HL-60 (cell line): ENCODE measurements around the gene RPS19BP1.

Source experiments
- DNase-seq, 2 experiments: peaks; one replicate each; pipeline ENCODE4 v3.0.0-alpha.2; 2010 to 2020; ENCODE audit warnings: low read depth in 1 of 2, low spot score in 1 of 2
- H3K27ac ChIP-seq: fragments of 250-450 bp; sonication (Bioruptor Pico); replicated peaks from 2 replicates; pipeline ENCODE4 v1.5.1; 2020; ENCODE audit warnings: mild to moderate bottlenecking, moderate library complexity
- H3K27me3 ChIP-seq: fragments of 250-450 bp; sonication (Bioruptor Pico); 2 replicates; pipeline ENCODE4 v1.5.1; 2021; ENCODE audit warnings: mild to moderate bottlenecking, moderate library complexity; ENCODE audit not compliant: insufficient read depth, poor library complexity, severe bottlenecking
- H3K4me3 ChIP-seq: replicated peaks from 2 replicates; pipeline ENCODE4 v1.5.1; 2011; ENCODE audit warnings: mild to moderate bottlenecking, control low read depth, low read length; ENCODE audit not compliant: insufficient read depth
- CTCF ChIP-seq: IDR thresholded peaks from one replicate; pipeline ENCODE4 v1.5.1; 2011; ENCODE audit warnings: low read length, control low read depth, inconsistent platforms; ENCODE audit not compliant: insufficient read depth
- GABPA ChIP-seq: IDR thresholded peaks from 2 replicates; pipeline ENCODE4 v1.6.1; 2012; ENCODE audit warnings: low read depth
- POLR2AphosphoS5 ChIP-seq: IDR thresholded peaks from 2 replicates; pipeline ENCODE4 v1.6.1; 2012; ENCODE audit warnings: low read depth
- REST ChIP-seq: IDR thresholded peaks from 2 replicates; pipeline ENCODE4 v1.6.1; 2012; ENCODE audit warnings: low read depth; ENCODE audit not compliant: insufficient replicate concordance
- SPI1 ChIP-seq: IDR thresholded peaks from 2 replicates; pipeline ENCODE4 v1.6.1; 2012; ENCODE audit warnings: low read depth, mild to moderate bottlenecking, borderline replicate concordance

RPS19BP1 gene

GRCh38 chr22:39545386-39546365, 13.1 kb upstream of the RPS19BP1 start:
- TF ChIP-seq REST (peak; percentile 100), SPI1 (no peak)
- DNase-seq, result peak in 1 of 2 experiments; percentile 18
- no peak overlapping the region for H3K27ac ChIP-seq
- H3K27me3 ChIP-seq, result peaks cover 6% of the 10 kb centered on the region
- no peak overlapping the region for H3K4me3 ChIP-seq

- no peak overlapping the region for H3K4me3 ChIP-seq
- TF ChIP-seq SPI1 (no peak), GABPA (no peak), POLR2AphosphoS5 (no peak), REST (peak; percentile 36), CTCF (peak; percentile 23)
- peaks cover 9% of the 10 kb centered on the region for H3K27me3 ChIP-seq
- DNase-seq, result peak in 1 of 2 experiments; percentile 41
- H3K27ac ChIP-seq, result no peak overlapping the region
These were observed 10.5 kb upstream of the RPS19BP1 start for GRCh38 chr22:39543095-39543494.

GRCh38 chr22:39537975-39538374, 5.4 kb upstream of the RPS19BP1 start:
- Histone ChIP-seq H3K4me3 (no peak overlapping the region), H3K27ac (no peak overlapping the region), H3K27me3 (peaks cover 2% of the 10 kb centered on the region)
- TF ChIP-seq REST (no peak), SPI1 (no peak), CTCF (no peak), GABPA (no peak), POLR2AphosphoS5 (no peak)
- no peak for DNase-seq
